ENCODE data around the gene RAP2A. TPM values are rescaled to one million over a fixed set of nuclear protein-coding genes. Genes with fewer than 3 reads are reported as not detected.

RAP2A gene
- total and polyA plus RNA-seq, 2 experiments from 2014 or later = 15.1 to 24.3 TPM

Other genes with a start within 250 kb of the RAP2A start
- 16.9 and 27.8 TPM in 2 replicates for gene MBNL2, start 211.8 kb upstream of the RAP2A start, total RNA-seq
- 15.2 and 31.2 TPM in 2 replicates for gene MBNL2, start 211.8 kb upstream of the RAP2A start, polyA plus RNA-seq